GM12864 (cell line): ENCODE results near the gene PCYT1A.

Experiments used
- DNase-seq: peaks from one replicate; pipeline ENCODE4 v3.0.0-alpha.2; 2011; ENCODE audit warnings: low read depth
- H3K4me3 ChIP-seq: 2 replicates; pipeline ENCODE4 v1.5.1; 2011; ENCODE audit warnings: mild to moderate bottlenecking, low read depth, low read length, control low read depth
- CTCF ChIP-seq: IDR thresholded peaks from 2 replicates; pipeline ENCODE4 v1.5.1; 2011; ENCODE audit warnings: low read depth, mild to moderate bottlenecking, moderate library complexity, low read length, control low read depth, inconsistent platforms; ENCODE audit errors: missing control alignments

PCYT1A gene

GRCh38 chr3:196281962-196282361, 5.6 kb downstream of the PCYT1A start:
- no peak overlapping the region for H3K4me3 ChIP-seq
- no peak for DNase-seq
- no peak for TF ChIP-seq CTCF

GRCh38 chr3:196280689-196281440, 6.7 kb downstream of the PCYT1A start:
- peak; percentile 58 for DNase-seq
- no peak for TF ChIP-seq CTCF
- no peak overlapping the region for H3K4me3 ChIP-seq

GRCh38 chr3:196275126-196275525, 12.4 kb downstream of the PCYT1A start:
- no peak for DNase-seq
- no peak overlapping the region for H3K4me3 ChIP-seq
- TF ChIP-seq CTCF: no peak

- DNase-seq: peak; percentile 88
- peak overlapping the region; percentile 26 for H3K4me3 ChIP-seq
- no peak for TF ChIP-seq CTCF
These were observed 12.9 kb downstream of the PCYT1A start for GRCh38 chr3:196274585-196274984.

GRCh38 chr3:196273655-196274054, 13.9 kb downstream of the PCYT1A start:
- no peak overlapping the region for H3K4me3 ChIP-seq
- no peak for DNase-seq
- no peak for TF ChIP-seq CTCF

GRCh38 chr3:196272826-196273225, 14.7 kb downstream of the PCYT1A start:
- DNase-seq: no peak
- no peak for TF ChIP-seq CTCF
- no peak overlapping the region for H3K4me3 ChIP-seq

GRCh38 chr3:196270499-196270898, 17.0 kb downstream of the PCYT1A start:
- no peak for DNase-seq
- TF ChIP-seq CTCF: no peak
- H3K4me3 ChIP-seq: no peak overlapping the region
